HCT116 (cell line): Measurements from ENCODE around the gene PHLDB3. TPM values are rescaled to one million over a fixed set of nuclear protein-coding genes. Genes with fewer than 3 reads are reported as not detected.

Experiments
- ATAC-seq: fragments of 200-7000 bp; cut with Tn5 transposase; 2 replicates; pipeline ENCODE4 v1.9.1; 2020; ENCODE audit warnings: mild to moderate bottlenecking, moderate library complexity
- BruUV-seq: library from RNA; stranded (reverse); fragments of 400-500 nt; replicated peaks from 2 replicates; lab custom pipeline; 2021; lab: Mats Ljungman, UMichigan
- CTCF ChIA-PET: fragments of 300-600 bp; sonication (Branson Sonifier 250); formaldehyde crosslinking; loops from one replicate; lab custom pipeline; 2021; ENCODE audit warnings: antibody characterized with exemption; lab: Charles Lee
- POLR2A ChIA-PET: fragments of 300-600, 350-600 bp; sonication (Branson Sonifier 250); formaldehyde crosslinking; loops from one replicate; lab custom pipeline; 2021; ENCODE audit warnings: antibody characterized with exemption; lab: Charles Lee
- RAD21 ChIA-PET, 2 experiments: fragments of 300-600 bp; sonication (Branson Sonifier 250); formaldehyde crosslinking; loops; one replicate each; lab custom pipeline; 2023; ENCODE audit warnings: low total read pairs in 2 of 2; ENCODE audit not compliant: uncharacterized antibody in 2 of 2, unreplicated experiment in 2 of 2, low non-redundant PET in 1 of 2; lab: Charles Lee
- DNase-seq: peaks from one replicate; pipeline ENCODE4 v3.0.0-alpha.2; 2010; ENCODE audit warnings: low read depth, low spot score
- H2AFZ ChIP-seq: fragments of 200-600 bp; shearing (Covaris generic), sonication (generic); 2 replicates; pipeline ENCODE4 v1.6.1; 2017; ENCODE audit warnings: low read depth, mixed run types, mixed read lengths, antibody characterized with exemption, low read length; ENCODE audit not compliant: poor library complexity, severe bottlenecking
- H3K27ac ChIP-seq: 2 replicates; pipeline ENCODE4 v1.5.1; 2012; ENCODE audit warnings: low read depth, low read length
- H3K27me3 ChIP-seq: fragments of 200-600 bp; sonication (generic); 2 replicates; pipeline ENCODE4 v1.6.1; 2016; ENCODE audit warnings: mixed run types, low read length, mixed read lengths; ENCODE audit not compliant: insufficient read depth
- H3K36me3 ChIP-seq, 2 experiments: fragments of 200-500 bp in 1 of 2; fragments of 200-600 bp in 1 of 2; sonication (Bioruptor generic) in 1 of 2; sonication (generic) in 1 of 2; 2 replicates each; pipeline versions ENCODE4 v1.5.1 to v1.6.1; 2014 to 2016; ENCODE audit warnings: low read length in 2 of 2, inconsistent platforms in 1 of 2, mixed read lengths in 1 of 2, mixed run types in 1 of 2; ENCODE audit not compliant: insufficient read depth in 2 of 2, control insufficient read depth in 1 of 2
- H3K4me1 ChIP-seq, 2 experiments: fragments of 200-600 bp in 1 of 2; sonication (generic) in 1 of 2; 2 replicates each; pipeline versions ENCODE4 v1.5.1 to v1.6.1; 2012 to 2017; ENCODE audit warnings: low read length in 2 of 2, inconsistent platforms in 1 of 2, mild to moderate bottlenecking in 1 of 2, mixed read lengths in 1 of 2, mixed run types in 1 of 2, moderate library complexity in 1 of 2; ENCODE audit not compliant: insufficient read depth in 2 of 2, control insufficient read depth in 1 of 2
- H3K4me2 ChIP-seq: fragments of 200-600 bp; sonication (generic); 2 replicates; pipeline ENCODE4 v1.6.1; 2017; ENCODE audit warnings: mixed run types, low read length, mixed read lengths
- H3K4me3 ChIP-seq, 2 experiments: fragments of 200-600 bp in 1 of 2; sonication (generic) in 1 of 2; replicated peaks in 1 of 2; 2 replicates each; pipeline ENCODE4 v1.5.1; 2011 to 2016; ENCODE audit warnings: low read length in 2 of 2, control low read depth in 1 of 2, low read depth in 1 of 2, mild to moderate bottlenecking in 1 of 2, mixed read lengths in 1 of 2, mixed run types in 1 of 2
- H3K79me2 ChIP-seq: fragments of 200-600 bp; sonication (generic); 2 replicates; pipeline ENCODE4 v1.6.1; 2017; ENCODE audit warnings: mild to moderate bottlenecking, mixed run types, low read length, moderate library complexity, mixed read lengths; ENCODE audit not compliant: insufficient read depth
- H3K9ac ChIP-seq: fragments of 200-600 bp; sonication (generic); 2 replicates; pipeline ENCODE4 v1.6.1; 2016; ENCODE audit warnings: low read length, mixed read lengths
- H3K9me2 ChIP-seq: fragments of 200-600 bp; sonication (generic), shearing (Covaris generic); 2 replicates; pipeline ENCODE4 v1.6.1; 2017; ENCODE audit warnings: mixed run types, mild to moderate bottlenecking, moderate library complexity; ENCODE audit not compliant: insufficient read depth
- H3K9me3 ChIP-seq, 2 experiments: fragments of 200-500 bp in 1 of 2; fragments of 200-600 bp in 1 of 2; sonication (Bioruptor generic) in 1 of 2; sonication (generic) in 1 of 2; 2 replicates each; pipeline ENCODE4 v1.6.1; 2014 to 2017; ENCODE audit warnings: low read length in 2 of 2, mixed read lengths in 2 of 2, inconsistent platforms in 1 of 2, low read depth in 1 of 2, mild to moderate bottlenecking in 1 of 2, mixed run types in 1 of 2, moderate library complexity in 1 of 2; ENCODE audit not compliant: control insufficient read depth in 1 of 2, insufficient read depth in 1 of 2
- H4K20me1 ChIP-seq: fragments of 200-600 bp; sonication (generic), shearing (Covaris generic); 2 replicates; pipeline ENCODE4 v1.6.1; 2017; ENCODE audit warnings: mixed run types, mild to moderate bottlenecking, moderate library complexity; ENCODE audit not compliant: insufficient read depth
- ATF3 ChIP-seq: IDR thresholded peaks from 2 replicates; pipeline ENCODE4 v1.6.1; 2012
- CBX3 ChIP-seq: IDR thresholded peaks from 2 replicates; pipeline ENCODE4 v1.6.1; 2012; ENCODE audit warnings: low read depth
- CEBPB ChIP-seq: IDR thresholded peaks from 2 replicates; pipeline ENCODE4 v1.6.1; 2012; ENCODE audit warnings: low read depth
- CTCF ChIP-seq, 3 experiments: fragments of 200-600 bp in 1 of 3; sonication (generic) in 1 of 3; IDR thresholded peaks in 2 of 3; conservative IDR thresholded peaks in 1 of 3; 2 replicates each; pipeline ENCODE4 v1.5.1; 2012 to 2017; ENCODE audit warnings: low read depth in 2 of 3, low read length in 2 of 3, antibody characterized with exemption in 1 of 3, borderline replicate concordance in 1 of 3, control low read depth in 1 of 3, mild to moderate bottlenecking in 1 of 3, mixed read lengths in 1 of 3, mixed run types in 1 of 3, moderate library complexity in 1 of 3; ENCODE audit not compliant: insufficient read depth in 1 of 3
- EGR1 ChIP-seq: IDR thresholded peaks from 2 replicates; pipeline ENCODE4 v1.6.1; 2012; ENCODE audit warnings: low read depth
- ELF1 ChIP-seq: IDR thresholded peaks from 2 replicates; pipeline ENCODE4 v1.6.1; 2012; ENCODE audit warnings: low read depth, borderline replicate concordance
- EZH2phosphoT487 ChIP-seq: fragments of 200-600 bp; IDR thresholded peaks from 2 replicates; pipeline ENCODE4 v1.6.1; 2018; ENCODE audit warnings: antibody characterized with exemption, borderline replicate concordance
- FOSL1 ChIP-seq: IDR thresholded peaks from 2 replicates; pipeline ENCODE4 v1.6.1; 2012; ENCODE audit warnings: low read depth
- POLR2A ChIP-seq: IDR thresholded peaks from 2 replicates; pipeline ENCODE4 v1.7.0; 2011; ENCODE audit warnings: borderline replicate concordance; ENCODE audit not compliant: insufficient read depth, insufficient read length; ENCODE audit errors: extremely low read depth
- POLR2AphosphoS5 ChIP-seq: IDR thresholded peaks from 2 replicates; pipeline ENCODE4 v1.6.1; 2011; ENCODE audit warnings: mild to moderate bottlenecking, low read depth, low read length, moderate library complexity
- SIN3A ChIP-seq: IDR thresholded peaks from 2 replicates; pipeline ENCODE4 v1.6.1; 2012; ENCODE audit warnings: low read depth
- SP1 ChIP-seq: IDR thresholded peaks from 2 replicates; pipeline ENCODE4 v1.6.1; 2012; ENCODE audit warnings: low read depth
- SRF ChIP-seq: IDR thresholded peaks from 2 replicates; pipeline ENCODE4 v1.6.1; 2012; ENCODE audit warnings: low read depth
- TCF7L2 ChIP-seq: IDR thresholded peaks from 2 replicates; pipeline ENCODE4 v1.7.0; 2011; ENCODE audit warnings: borderline replicate concordance, inconsistent platforms; ENCODE audit not compliant: insufficient read depth, insufficient read length; ENCODE audit errors: extremely low read depth
- YY1 ChIP-seq: IDR thresholded peaks from 2 replicates; pipeline ENCODE4 v1.6.1; 2011; ENCODE audit warnings: low read length, low read depth, moderate library complexity, mild to moderate bottlenecking; ENCODE audit not compliant: insufficient replicate concordance; ENCODE audit errors: extremely low read depth
- ZFX ChIP-seq: fragments of 450-650 bp; IDR thresholded peaks from 2 replicates; pipeline ENCODE4 v1.6.1; 2017
- intact Hi-C: fragments of 100-400 bp; cut with micrococcal nuclease; formaldehyde crosslinking; loops from 2 replicates; pipeline ENCODE4 v1.10.0; 2022
- total RNA-seq: library from RNA; stranded (reverse); gene quantifications from one replicate; pipeline ENCODE4 v1.2.1, GENCODE V29; 2021; ENCODE audit not compliant: unreplicated experiment
- TF ChIP-seq, protein P1 (sequence below): IDR thresholded peaks from 2 replicates; pipeline ENCODE4 v1.6.1; 2012

Gene PHLDB3
- total RNA-seq, 1 experiment from 2014 or later, result 15.5 TPM

DNA sequence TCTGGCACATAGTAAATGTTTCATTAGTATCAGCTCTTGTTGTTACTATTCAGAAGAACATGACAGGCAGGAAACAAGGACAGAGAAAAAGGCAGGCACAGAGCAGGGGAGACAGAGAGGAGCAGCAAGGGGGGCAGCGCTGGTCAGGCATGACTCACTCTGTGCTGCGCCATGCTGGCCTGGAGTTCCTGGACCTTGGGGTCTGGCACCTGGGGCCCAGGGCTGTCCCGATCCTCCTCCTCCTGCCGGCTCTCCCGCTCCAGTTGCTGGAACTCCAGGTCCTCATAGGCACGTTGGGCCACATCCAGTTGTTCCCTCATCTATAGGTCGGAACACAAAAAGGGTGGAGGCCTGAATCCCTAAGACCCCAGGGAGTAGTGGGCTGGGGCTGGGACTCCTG, 7.6 kb downstream of the PHLDB3 start:
- ChIA-PET CTCF (no interaction called here), RAD21 (no interaction called here), POLR2A (no interaction called here)
- no peaks in the 10 kb centered on the region for H3K9me3 ChIP-seq
- peaks cover 0 to 5% of the 10 kb centered on the region in 2 experiments; a peak in 2 of 4 replicates for H3K36me3 ChIP-seq
- H3K27ac ChIP-seq, result no peak overlapping the region
- no peaks in the 10 kb centered on the region for H3K79me2 ChIP-seq
- no peaks in the 10 kb centered on the region for H4K20me1 ChIP-seq
- ATAC-seq (no peak), DNase-seq (no peak)
- H3K4me2 ChIP-seq, result no peak overlapping the region
- intact Hi-C loops, result no loop called here
- no TSS peak for BruUV-seq
- H3K9me2 ChIP-seq, result no peaks in the 10 kb centered on the region
- no peak overlapping the region for H3K9ac ChIP-seq
- no peaks in the 10 kb centered on the region for H3K27me3 ChIP-seq
- H2AFZ ChIP-seq, result no peak overlapping the region
- no peak overlapping the region for H3K4me3 ChIP-seq
- H3K4me1 ChIP-seq, result no peaks in the 10 kb centered on the region
- TF ChIP-seq CBX3 (no peak), EZH2phosphoT487 (no peak)
- TF ChIP-seq, protein P1, sequence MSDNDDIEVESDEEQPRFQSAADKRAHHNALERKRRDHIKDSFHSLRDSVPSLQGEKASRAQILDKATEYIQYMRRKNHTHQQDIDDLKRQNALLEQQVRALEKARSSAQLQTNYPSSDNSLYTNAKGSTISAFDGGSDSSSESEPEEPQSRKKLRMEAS, result no peak

DNA sequence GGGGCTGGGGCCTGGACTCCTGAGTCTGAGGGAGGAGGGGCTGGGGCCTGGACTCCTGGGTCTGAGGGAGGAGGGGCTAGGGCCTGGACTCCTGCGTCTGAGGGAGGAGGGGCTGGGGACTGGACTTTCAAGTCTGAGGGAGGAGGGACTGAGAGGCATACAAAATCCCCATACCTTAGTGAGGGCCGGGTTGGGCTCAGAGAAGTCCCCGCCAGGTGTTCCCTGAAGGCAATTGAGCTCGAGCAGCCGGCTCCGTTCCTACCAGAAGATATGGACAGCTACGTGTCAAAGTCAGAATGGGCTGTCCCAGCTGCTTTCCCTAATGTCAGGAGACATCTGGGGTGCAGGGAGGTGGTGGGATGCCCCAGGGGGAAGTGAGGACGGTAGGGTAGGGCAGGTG, 9.5 kb downstream of the PHLDB3 start:
- ATAC-seq, result no peak
- BruUV-seq, result no TSS peak

More for the DNA sequence above, 9.5 kb downstream of the PHLDB3 start:
- no peak overlapping the region for H2AFZ ChIP-seq
- no peak for DNase-seq
- no peaks in the 10 kb centered on the region for H3K9me2 ChIP-seq
- H3K4me1 ChIP-seq, result no peaks in the 10 kb centered on the region
- H3K9me3 ChIP-seq, result no peaks in the 10 kb centered on the region
- H3K27me3 ChIP-seq, result no peaks in the 10 kb centered on the region
- no peak overlapping the region for H3K4me3 ChIP-seq
- H3K79me2 ChIP-seq, result no peaks in the 10 kb centered on the region
- intact Hi-C loops, result no loop called here
- CTCF ChIA-PET, result interaction anchor here (0.6 kb wide), 1 partner anchor 22 kb away, joined by 4 read pairs; no protein-coding TSS in a partner anchor
- peaks cover 0 to 5% of the 10 kb centered on the region in 2 experiments; a peak in 2 of 4 replicates for H3K36me3 ChIP-seq
- TF ChIP-seq ATF3 (no peak), CTCF (IDR thresholded peaks at IDR 0.05 in 2 of 3, conservative IDR thresholded peaks at IDR 0.05 in 1 of 3; ENCODE audit: borderline replicate concordance in 1 of 3, insufficient read depth in 1 of 3, low read depth in 2 of 3, low read length in 2 of 3) (no peak), CBX3 (no peak), SIN3A (no peak), TCF7L2 (no peak), CEBPB (no peak), ZFX (no peak), FOSL1 (no peak), SP1 (no peak), SRF (no peak), POLR2AphosphoS5 (no peak), EZH2phosphoT487 (no peak), YY1 (no peak), ELF1 (no peak), EGR1 (no peak), POLR2A (no peak)
- TF ChIP-seq, protein P1, result no peak
- TF ChIP-seq, all 23 proteins: peak for 0
- ChIA-PET RAD21 (no interaction called here), POLR2A (no interaction called here)
- H3K9ac ChIP-seq, result no peak overlapping the region
- no peak overlapping the region for H3K4me2 ChIP-seq
- H4K20me1 ChIP-seq, result no peaks in the 10 kb centered on the region
- no peak overlapping the region for H3K27ac ChIP-seq
